Esophagus squamous epithelium (tissue), 5 donors: Measurements from ENCODE around the gene ZFP36L1. TPM values are rescaled to one million over a fixed set of nuclear protein-coding genes. Genes with fewer than 3 reads are reported as not detected.

ENCODE experiments used
- DNase-seq: peaks from one replicate; lab custom pipeline; 2025; lab: John Stamatoyannopoulos, UW
- H3K27ac ChIP-seq, 4 donors: fragments of 200-600 bp; sonication (generic); one replicate each; pipeline ENCODE4 v1.5.1; 2016 to 2019; ENCODE audit warnings: mild to moderate bottlenecking in 1 of 4
- H3K27me3 ChIP-seq, 4 donors: fragments of 200-600 bp; sonication (generic); 1 replicate in 3 of 4; 2 replicates in 1 of 4; pipeline versions ENCODE4 v1.5.1 to v1.6.0; 2017 to 2021; ENCODE audit warnings: antibody characterized with exemption in 1 of 4
- H3K36me3 ChIP-seq, 3 donors: fragments of 200-600 bp; sonication (generic); one replicate each; pipeline ENCODE4 v1.5.1; 2016 to 2019
- H3K4me1 ChIP-seq, 3 donors: fragments of 200-600 bp; sonication (generic); one replicate each; pipeline ENCODE4 v1.5.1; 2017 to 2019
- H3K4me3 ChIP-seq, 4 donors: fragments of 200-600 bp; sonication (generic); 1 replicate in 3 of 4; 2 replicates in 1 of 4; pipeline ENCODE4 v1.5.1; 2016 to 2019; ENCODE audit warnings: mild to moderate bottlenecking in 2 of 4, moderate library complexity in 1 of 4
- H3K9me3 ChIP-seq, 3 donors: fragments of 200-600 bp; sonication (generic); one replicate each; pipeline ENCODE4 v1.5.1; 2016 to 2019
- CTCF ChIP-seq, 6 experiments: fragments of 450-650 bp in 4 of 6; fragments of 200-600 bp in 2 of 6; sonication (generic) in 2 of 6; IDR thresholded peaks; one replicate each; pipeline ENCODE4 v1.5.1; 2016 to 2019; ENCODE audit warnings: antibody characterized with exemption in 6 of 6, mild to moderate bottlenecking in 4 of 6, moderate library complexity in 4 of 6
- POLR2A ChIP-seq, 4 donors: fragments of 450-650 bp; IDR thresholded peaks; one replicate each; pipeline ENCODE4 v1.6.1; 2017; ENCODE audit warnings: antibody characterized with exemption in 4 of 4, mild to moderate bottlenecking in 4 of 4, moderate library complexity in 3 of 4
- WGBS, 2 donors: methylation state at CpG; one replicate each; pipeline ENCODE4 v1.1.5; 2018; 5-methylcytosine and 5-hydroxymethylcytosine counted together
- intact Hi-C: fragments of 100-400 bp; cut with DNase I; formaldehyde crosslinking; loops from one replicate; pipeline ENCODE4 v1.15.0; 2022
- total RNA-seq, 4 donors: library from RNA; depleted of rRNA; stranded (reverse); fragments of >200 nt; gene quantifications; one replicate each; pipeline ENCODE4 v1.1.0, GENCODE V29; 2016
- donor health status: DM: yes; HTN: yes; CAD: no.

ZFP36L1 gene
- total RNA-seq, 4 donors from 2014 or later: 75.4 to 364 (median 152) TPM

GRCh38 chr14:68810173-68811153, 17.6 kb upstream of the ZFP36L1 start:
- peaks cover 39 to 93% (median 42%) of the 10 kb centered on the region in 3 donors for H3K4me1 ChIP-seq
- TF ChIP-seq CTCF (IDR thresholded peaks at IDR 0.05) (no peak), POLR2A (IDR thresholded peaks at IDR 0.05) (no peak)

GRCh38 chr14:68809524-68809923, 16.7 kb upstream of the ZFP36L1 start:
- Histone ChIP-seq H3K27me3 (no peaks in the 10 kb centered on the region), H3K36me3 (no peaks in the 10 kb centered on the region), H3K9me3 (no peaks in the 10 kb centered on the region), H3K27ac (peak overlapping the region in 2 of 4 donors; percentile 84), H3K4me1 (peaks cover 32 to 91% (median 34%) of the 10 kb centered on the region in 3 donors), H3K4me3 (no peak overlapping the region)
- intact Hi-C loops: no loop called here
- DNase-seq: no peak
- 91 to 94% methylated on average over 4 of the region's 4 CpGs for WGBS, 2 donors
- TF ChIP-seq POLR2A (IDR thresholded peaks at IDR 0.05) (no peak), CTCF (IDR thresholded peaks at IDR 0.05) (no peak)

More at GRCh38 chr14:68810173-68811153, 17.6 kb upstream of the ZFP36L1 start:
- Histone ChIP-seq H3K27ac (peak overlapping the region in 2 of 4 donors; percentile 84), H3K36me3 (no peaks in the 10 kb centered on the region), H3K4me3 (no peak overlapping the region), H3K27me3 (no peaks in the 10 kb centered on the region), H3K9me3 (no peaks in the 10 kb centered on the region)
- WGBS, 2 donors: 36 to 54% methylated on average over 6 to 8 of the region's 8 CpGs
- DNase-seq: no peak
- intact Hi-C loops: loop anchor here (10.0 kb wide), 1 partner anchor 556 kb away; no protein-coding TSS in a partner anchor

- Histone ChIP-seq H3K27ac (peak overlapping the region in 3 of 4 donors; percentile 84 to 89 (median 84)), H3K27me3 (no peaks in the 10 kb centered on the region), H3K4me1 (peaks cover 25 to 85% (median 27%) of the 10 kb centered on the region in 3 donors), H3K9me3 (no peaks in the 10 kb centered on the region), H3K4me3 (no peak overlapping the region), H3K36me3 (no peaks in the 10 kb centered on the region)
- 67 to 70% methylated on average over 1 to 5 of the region's 7 CpGs for WGBS, 2 donors
- TF ChIP-seq POLR2A (IDR thresholded peaks at IDR 0.05): no peak
- TF ChIP-seq CTCF (IDR thresholded peaks at IDR 0.05): no peak
- no peak for DNase-seq
- intact Hi-C loops: no loop called here
Observed at GRCh38 chr14:68808696-68809480, 16.0 kb upstream of the ZFP36L1 start.

- no peaks in the 10 kb centered on the region for H3K27me3 ChIP-seq
- WGBS, 2 donors: no CpG with 5 or more reads among the region's 7 CpGs
- no peaks in the 10 kb centered on the region for H3K9me3 ChIP-seq
- no peak overlapping the region for H3K4me3 ChIP-seq
- peaks cover 24 to 76% (median 24%) of the 10 kb centered on the region in 3 donors for H3K4me1 ChIP-seq
- H3K27ac ChIP-seq: peak overlapping the region; percentile 69 to 89 (median 84)
- TF ChIP-seq POLR2A (IDR thresholded peaks at IDR 0.05) (no peak), CTCF (IDR thresholded peaks at IDR 0.05) (no peak)
- no peaks in the 10 kb centered on the region for H3K36me3 ChIP-seq
- no peak for DNase-seq
- intact Hi-C loops: no loop called here
Observed at GRCh38 chr14:68807987-68808386, 15.1 kb upstream of the ZFP36L1 start.
